ENCODE data around the gene DGLUCY.

Gene DGLUCY

GRCh38 chr14:91234791-91235114 is 120.9 kb downstream of the DGLUCY start:
- Histone ChIP-seq H3K36me3 (ENCODE audit: insufficient read depth, insufficient read length, low read length) (no peaks in the 10 kb centered on the region), H3K9ac (ENCODE audit: insufficient read length, low read depth) (no peak overlapping the region), H3K4me3 (ENCODE audit: insufficient read length, low read depth) (no peak overlapping the region), H3K27me3 (ENCODE audit: insufficient read depth, insufficient read length) (no peaks in the 10 kb centered on the region), H3K9me3 (ENCODE audit: insufficient read depth, low read length) (peaks cover 11% of the 10 kb centered on the region; the same call in 1 of the 2 replicates), H3K4me1 (ENCODE audit: insufficient read depth, insufficient read length) (no peaks in the 10 kb centered on the region)
- TF ChIP-seq ZNF274 (IDR thresholded peaks at IDR 0.05; ENCODE audit: low read depth, low read length) (no peak), SUZ12 (IDR thresholded peaks at IDR 0.05; ENCODE audit: extremely low read depth, insufficient read depth, insufficient read length) (no peak), YY1 (IDR thresholded peaks at IDR 0.05; ENCODE audit: insufficient read depth, insufficient read length) (no peak)
- DNase-seq (ENCODE audit: low read depth, low spot score) = no peak

- Histone ChIP-seq H3K36me3 (ENCODE audit: insufficient read depth, insufficient read length, low read length) (no peaks in the 10 kb centered on the region), H3K9me3 (ENCODE audit: insufficient read depth, low read length) (peaks cover 6% of the 10 kb centered on the region; the same call in 1 of the 2 replicates), H3K27me3 (ENCODE audit: insufficient read depth, insufficient read length) (no peaks in the 10 kb centered on the region), H3K4me3 (ENCODE audit: insufficient read length, low read depth) (no peak overlapping the region), H3K4me1 (ENCODE audit: insufficient read depth, insufficient read length) (no peaks in the 10 kb centered on the region), H3K9ac (ENCODE audit: insufficient read length, low read depth) (no peak overlapping the region)
- no peak for DNase-seq (ENCODE audit: low read depth, low spot score)
- TF ChIP-seq SUZ12 (IDR thresholded peaks at IDR 0.05; ENCODE audit: extremely low read depth, insufficient read depth, insufficient read length) = no peak
- no peak for TF ChIP-seq ZNF274 (IDR thresholded peaks at IDR 0.05; ENCODE audit: low read depth, low read length)
- TF ChIP-seq YY1 (IDR thresholded peaks at IDR 0.05; ENCODE audit: insufficient read depth, insufficient read length) = no peak
Observed at GRCh38 chr14:91235841-91236240, 122.0 kb downstream of the DGLUCY start.

GRCh38 chr14:91237219-91237618 is 123.3 kb downstream of the DGLUCY start:
- H3K9me3 ChIP-seq (ENCODE audit: insufficient read depth, low read length) = no peaks in the 10 kb centered on the region
- H3K4me3 ChIP-seq (ENCODE audit: insufficient read length, low read depth) = no peak overlapping the region
- no peak for DNase-seq (ENCODE audit: low read depth, low spot score)
- H3K9ac ChIP-seq (ENCODE audit: insufficient read length, low read depth) = no peak overlapping the region
- H3K27me3 ChIP-seq (ENCODE audit: insufficient read depth, insufficient read length) = no peaks in the 10 kb centered on the region
- no peaks in the 10 kb centered on the region for H3K36me3 ChIP-seq (ENCODE audit: insufficient read depth, insufficient read length, low read length)
- TF ChIP-seq ZNF274 (IDR thresholded peaks at IDR 0.05; ENCODE audit: low read depth, low read length) (no peak), YY1 (IDR thresholded peaks at IDR 0.05; ENCODE audit: insufficient read depth, insufficient read length) (no peak), SUZ12 (IDR thresholded peaks at IDR 0.05; ENCODE audit: extremely low read depth, insufficient read depth, insufficient read length) (no peak)
- no peaks in the 10 kb centered on the region for H3K4me1 ChIP-seq (ENCODE audit: insufficient read depth, insufficient read length)

- DNase-seq (ENCODE audit: low read depth, low spot score) = no peak
- no peaks in the 10 kb centered on the region for H3K9me3 ChIP-seq (ENCODE audit: insufficient read depth, low read length)
- no peak overlapping the region for H3K4me3 ChIP-seq (ENCODE audit: insufficient read length, low read depth)
- H3K27me3 ChIP-seq (ENCODE audit: insufficient read depth, insufficient read length) = no peaks in the 10 kb centered on the region
- no peak for TF ChIP-seq YY1 (IDR thresholded peaks at IDR 0.05; ENCODE audit: insufficient read depth, insufficient read length)
- no peak for TF ChIP-seq ZNF274 (IDR thresholded peaks at IDR 0.05; ENCODE audit: low read depth, low read length)
- no peak for TF ChIP-seq SUZ12 (IDR thresholded peaks at IDR 0.05; ENCODE audit: extremely low read depth, insufficient read depth, insufficient read length)
- no peaks in the 10 kb centered on the region for H3K4me1 ChIP-seq (ENCODE audit: insufficient read depth, insufficient read length)
- no peaks in the 10 kb centered on the region for H3K36me3 ChIP-seq (ENCODE audit: insufficient read depth, insufficient read length, low read length)
- H3K9ac ChIP-seq (ENCODE audit: insufficient read length, low read depth) = no peak overlapping the region
Observed at GRCh38 chr14:91238085-91238484, 124.2 kb downstream of the DGLUCY start.

GRCh38 chr14:91238661-91239060 is 124.8 kb downstream of the DGLUCY start:
- Histone ChIP-seq H3K4me1 (ENCODE audit: insufficient read depth, insufficient read length) (no peaks in the 10 kb centered on the region), H3K9ac (ENCODE audit: insufficient read length, low read depth) (no peak overlapping the region), H3K27me3 (ENCODE audit: insufficient read depth, insufficient read length) (no peaks in the 10 kb centered on the region), H3K36me3 (ENCODE audit: insufficient read depth, insufficient read length, low read length) (no peaks in the 10 kb centered on the region), H3K4me3 (ENCODE audit: insufficient read length, low read depth) (no peak overlapping the region), H3K9me3 (ENCODE audit: insufficient read depth, low read length) (no peaks in the 10 kb centered on the region)
- no peak for DNase-seq (ENCODE audit: low read depth, low spot score)
- no peak for TF ChIP-seq YY1 (IDR thresholded peaks at IDR 0.05; ENCODE audit: insufficient read depth, insufficient read length)
- no peak for TF ChIP-seq SUZ12 (IDR thresholded peaks at IDR 0.05; ENCODE audit: extremely low read depth, insufficient read depth, insufficient read length)
- no peak for TF ChIP-seq ZNF274 (IDR thresholded peaks at IDR 0.05; ENCODE audit: low read depth, low read length)

- peaks cover 6% of the 10 kb centered on the region for H3K4me1 ChIP-seq (ENCODE audit: insufficient read depth, insufficient read length)
- H3K36me3 ChIP-seq (ENCODE audit: insufficient read depth, insufficient read length, low read length) = no peaks in the 10 kb centered on the region
- H3K4me3 ChIP-seq (ENCODE audit: insufficient read length, low read depth) = no peak overlapping the region
- TF ChIP-seq ZNF274 (IDR thresholded peaks at IDR 0.05; ENCODE audit: low read depth, low read length) (no peak), YY1 (IDR thresholded peaks at IDR 0.05; ENCODE audit: insufficient read depth, insufficient read length) (no peak), SUZ12 (IDR thresholded peaks at IDR 0.05; ENCODE audit: extremely low read depth, insufficient read depth, insufficient read length) (no peak)
- H3K9me3 ChIP-seq (ENCODE audit: insufficient read depth, low read length) = no peaks in the 10 kb centered on the region
- no peaks in the 10 kb centered on the region for H3K27me3 ChIP-seq (ENCODE audit: insufficient read depth, insufficient read length)
- no peak overlapping the region for H3K9ac ChIP-seq (ENCODE audit: insufficient read length, low read depth)
- DNase-seq (ENCODE audit: low read depth, low spot score) = no peak
Observed at GRCh38 chr14:91241863-91242262, 128.0 kb downstream of the DGLUCY start.

- Histone ChIP-seq H3K27me3 (ENCODE audit: insufficient read depth, insufficient read length) (no peaks in the 10 kb centered on the region), H3K36me3 (ENCODE audit: insufficient read depth, insufficient read length, low read length) (no peaks in the 10 kb centered on the region), H3K9ac (ENCODE audit: insufficient read length, low read depth) (no peak overlapping the region), H3K4me1 (ENCODE audit: insufficient read depth, insufficient read length) (peaks cover 6% of the 10 kb centered on the region), H3K4me3 (ENCODE audit: insufficient read length, low read depth) (no peak overlapping the region), H3K9me3 (ENCODE audit: insufficient read depth, low read length) (no peaks in the 10 kb centered on the region)
- no peak for DNase-seq (ENCODE audit: low read depth, low spot score)
- no peak for TF ChIP-seq YY1 (IDR thresholded peaks at IDR 0.05; ENCODE audit: insufficient read depth, insufficient read length)
- no peak for TF ChIP-seq ZNF274 (IDR thresholded peaks at IDR 0.05; ENCODE audit: low read depth, low read length)
- TF ChIP-seq SUZ12 (IDR thresholded peaks at IDR 0.05; ENCODE audit: extremely low read depth, insufficient read depth, insufficient read length) = no peak
Observed at GRCh38 chr14:91242635-91243034, 128.8 kb downstream of the DGLUCY start.

- H3K27me3 ChIP-seq (ENCODE audit: insufficient read depth, insufficient read length) = no peaks in the 10 kb centered on the region
- TF ChIP-seq ZNF274 (IDR thresholded peaks at IDR 0.05; ENCODE audit: low read depth, low read length) = no peak
- no peak for TF ChIP-seq YY1 (IDR thresholded peaks at IDR 0.05; ENCODE audit: insufficient read depth, insufficient read length)
- TF ChIP-seq SUZ12 (IDR thresholded peaks at IDR 0.05; ENCODE audit: extremely low read depth, insufficient read depth, insufficient read length) = no peak
- no peak for DNase-seq (ENCODE audit: low read depth, low spot score)
- no peaks in the 10 kb centered on the region for H3K36me3 ChIP-seq (ENCODE audit: insufficient read depth, insufficient read length, low read length)
- no peak overlapping the region for H3K4me3 ChIP-seq (ENCODE audit: insufficient read length, low read depth)
- H3K9ac ChIP-seq (ENCODE audit: insufficient read length, low read depth) = no peak overlapping the region
- peaks cover 6% of the 10 kb centered on the region for H3K4me1 ChIP-seq (ENCODE audit: insufficient read depth, insufficient read length)
- no peaks in the 10 kb centered on the region for H3K9me3 ChIP-seq (ENCODE audit: insufficient read depth, low read length)
Observed at GRCh38 chr14:91243074-91243471, 129.2 kb downstream of the DGLUCY start.

Data from NT2/D1 (cell line).